Sigmoid colon (tissue), 4 donors: ENCODE results near the gene TMEM165.

Source experiments
- EP300 ChIP-seq, 4 donors: sonication (generic); formaldehyde crosslinking; IDR thresholded peaks; one replicate each; pipeline ENCODE4 v1.6.1; 2017; ENCODE audit warnings: antibody characterized with exemption in 4 of 4
- POLR2A ChIP-seq, 2 donors: fragments of 450-650 bp; IDR thresholded peaks; one replicate each; pipeline ENCODE4 v1.6.1; 2016; ENCODE audit warnings: antibody characterized with exemption in 2 of 2, mild to moderate bottlenecking in 2 of 2, moderate library complexity in 2 of 2
- POLR2AphosphoS5 ChIP-seq, 4 donors: sonication (generic); formaldehyde crosslinking; IDR thresholded peaks; one replicate each; pipeline ENCODE4 v1.6.1; 2017; ENCODE audit warnings: antibody characterized with exemption in 4 of 4
- TF ChIP-seq, protein P1 (sequence below), 4 experiments: fragments of 450-650 bp in 3 of 4; fragments of 200-600 bp in 1 of 4; IDR thresholded peaks; one replicate each; pipeline ENCODE4 v1.5.1; 2016 to 2019; ENCODE audit warnings: antibody characterized with exemption in 4 of 4, mild to moderate bottlenecking in 3 of 4, moderate library complexity in 2 of 4

DNA sequence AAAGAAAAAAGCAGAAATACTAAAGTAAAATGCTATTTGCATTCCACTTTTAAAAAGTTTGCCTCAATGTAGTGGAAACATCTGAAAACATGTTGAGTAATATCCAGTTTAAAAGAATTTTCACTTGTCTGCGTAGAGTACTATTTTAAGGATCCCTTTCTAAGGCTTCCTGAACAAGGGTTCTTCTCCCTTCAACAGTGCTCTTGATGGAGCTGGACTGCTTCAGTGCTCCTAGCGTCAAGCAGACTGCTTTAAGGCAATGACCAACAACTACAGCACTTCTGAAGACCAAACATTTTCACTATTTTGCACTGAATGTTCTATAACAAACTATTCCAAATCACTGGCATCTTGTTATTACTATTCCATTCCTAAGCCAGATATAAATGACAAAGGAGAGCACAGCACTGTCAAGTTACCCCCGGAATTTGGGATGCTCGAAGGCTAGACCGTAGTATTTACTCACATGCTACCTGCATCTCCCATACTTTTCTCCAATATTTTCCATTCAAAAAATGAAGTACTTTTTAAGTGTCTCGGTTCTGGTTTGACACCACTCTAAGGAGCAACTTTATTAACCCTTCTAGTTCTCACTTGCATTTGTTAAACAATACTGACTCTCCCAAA lies 36.1 kb downstream of the TMEM165 start:
- TF ChIP-seq, protein P1, sequence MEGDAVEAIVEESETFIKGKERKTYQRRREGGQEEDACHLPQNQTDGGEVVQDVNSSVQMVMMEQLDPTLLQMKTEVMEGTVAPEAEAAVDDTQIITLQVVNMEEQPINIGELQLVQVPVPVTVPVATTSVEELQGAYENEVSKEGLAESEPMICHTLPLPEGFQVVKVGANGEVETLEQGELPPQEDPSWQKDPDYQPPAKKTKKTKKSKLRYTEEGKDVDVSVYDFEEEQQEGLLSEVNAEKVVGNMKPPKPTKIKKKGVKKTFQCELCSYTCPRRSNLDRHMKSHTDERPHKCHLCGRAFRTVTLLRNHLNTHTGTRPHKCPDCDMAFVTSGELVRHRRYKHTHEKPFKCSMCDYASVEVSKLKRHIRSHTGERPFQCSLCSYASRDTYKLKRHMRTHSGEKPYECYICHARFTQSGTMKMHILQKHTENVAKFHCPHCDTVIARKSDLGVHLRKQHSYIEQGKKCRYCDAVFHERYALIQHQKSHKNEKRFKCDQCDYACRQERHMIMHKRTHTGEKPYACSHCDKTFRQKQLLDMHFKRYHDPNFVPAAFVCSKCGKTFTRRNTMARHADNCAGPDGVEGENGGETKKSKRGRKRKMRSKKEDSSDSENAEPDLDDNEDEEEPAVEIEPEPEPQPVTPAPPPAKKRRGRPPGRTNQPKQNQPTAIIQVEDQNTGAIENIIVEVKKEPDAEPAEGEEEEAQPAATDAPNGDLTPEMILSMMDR (IDR thresholded peaks at IDR 0.05), result no peak
- TF ChIP-seq POLR2A (IDR thresholded peaks at IDR 0.05), result no peak
- TF ChIP-seq EP300 (IDR thresholded peaks at IDR 0.05), result no peak
- TF ChIP-seq POLR2AphosphoS5 (IDR thresholded peaks at IDR 0.05), result no peak
